HG02981 (cell line): ENCODE data around the gene MAGI2.
"Not testable (repeated sequence)": the region's sequence is repeated elsewhere in the genome, so short reads cannot be mapped to it uniquely, and the experiment has no call there.

Experiments used
- ATAC-seq: cut with Tn5 transposase; IDR thresholded peaks from one replicate; pipeline ENCODE4 v1.9.1; 2021; ENCODE audit warnings: mild to moderate bottlenecking, moderate library complexity; ENCODE audit not compliant: unreplicated experiment

Gene MAGI2

GRCh38 chr7:79071187-79071586 is 382.3 kb downstream of the MAGI2 start:
- ATAC-seq: not testable (repeated sequence)

- ATAC-seq: no peak
These were observed 389.2 kb downstream of the MAGI2 start for GRCh38 chr7:79064187-79064823.

GRCh38 chr7:79063019-79063698 is 390.3 kb downstream of the MAGI2 start:
- ATAC-seq: no peak

GRCh38 chr7:79060498-79060897 is 393.0 kb downstream of the MAGI2 start:
- no peak for ATAC-seq

- no peak for ATAC-seq
These were observed 397.6 kb downstream of the MAGI2 start for GRCh38 chr7:79055722-79056415.

GRCh38 chr7:79051915-79052314 is 401.6 kb downstream of the MAGI2 start:
- ATAC-seq: no peak

GRCh38 chr7:79050603-79051002 is 402.9 kb downstream of the MAGI2 start:
- ATAC-seq: no peak

- ATAC-seq: no peak
These were observed 407.4 kb downstream of the MAGI2 start for GRCh38 chr7:79046061-79046460.

GRCh38 chr7:79037001-79037400 is 416.5 kb downstream of the MAGI2 start:
- ATAC-seq: no peak

- no peak for ATAC-seq
These were observed 417.1 kb downstream of the MAGI2 start for GRCh38 chr7:79036356-79036755.

- no peak for ATAC-seq
These were observed 417.6 kb downstream of the MAGI2 start for GRCh38 chr7:79035858-79036257.

GRCh38 chr7:79034730-79035129 is 418.7 kb downstream of the MAGI2 start:
- no peak for ATAC-seq

GRCh38 chr7:79019711-79020110 is 433.8 kb downstream of the MAGI2 start:
- not testable (repeated sequence) for ATAC-seq

GRCh38 chr7:79011921-79012320 is 441.5 kb downstream of the MAGI2 start:
- no peak for ATAC-seq

GRCh38 chr7:79009647-79010046 is 443.8 kb downstream of the MAGI2 start:
- ATAC-seq: no peak

GRCh38 chr7:79008786-79009185 is 444.7 kb downstream of the MAGI2 start:
- no peak for ATAC-seq

GRCh38 chr7:78996013-78996412 is 457.5 kb downstream of the MAGI2 start:
- no peak for ATAC-seq

GRCh38 chr7:78993341-78993740 is 460.1 kb downstream of the MAGI2 start:
- no peak for ATAC-seq

GRCh38 chr7:78985509-78985908 is 468.0 kb downstream of the MAGI2 start:
- ATAC-seq: no peak

GRCh38 chr7:78983483-78983882 is 470.0 kb downstream of the MAGI2 start:
- no peak for ATAC-seq

GRCh38 chr7:78970440-78970916 is 483.0 kb downstream of the MAGI2 start:
- ATAC-seq: no peak

- ATAC-seq: no peak
These were observed 484.5 kb downstream of the MAGI2 start for GRCh38 chr7:78968951-78969350.
